WTC11 (cell line): ENCODE data around the gene CDYL. TPM values are rescaled to one million over a fixed set of nuclear protein-coding genes. Genes with fewer than 3 reads are reported as not detected.
A peak's percentile ranks its signal among the peaks of the same experiment; 100 is the strongest.

Experiments
- ATAC-seq: fragments of 200-7000 bp; cut with Tn5 transposase; 2 replicates; pipeline ENCODE4 v1.10.0; 2021; ENCODE audit warnings: mild to moderate bottlenecking, moderate library complexity
- CTCF ChIA-PET: fragments of 300-600 bp; sonication (Branson Sonifier 250); formaldehyde crosslinking; loops from one replicate; lab custom pipeline; 2021; ENCODE audit warnings: antibody characterized with exemption; lab: Charles Lee
- POLR2A ChIA-PET: fragments of 350-600 bp; sonication (Branson Sonifier 250); formaldehyde crosslinking; loops from one replicate; lab custom pipeline; 2021; ENCODE audit warnings: antibody characterized with exemption; lab: Charles Lee
- DNase-seq: peaks from one replicate; pipeline ENCODE4 v3.0.0; 2021; ENCODE audit warnings: low spot score
- H3K27ac Mint-ChIP-seq: 2 replicates; pipeline ENCODE4 v1.8.0; 2021; ENCODE audit warnings: mixed read lengths
- H3K27me3 Mint-ChIP-seq: 2 replicates; pipeline ENCODE4 v1.8.0; 2021; ENCODE audit warnings: low read depth, mild to moderate bottlenecking, moderate library complexity, mixed read lengths
- H3K36me3 Mint-ChIP-seq: 2 replicates; pipeline ENCODE4 v1.8.0; 2021; ENCODE audit warnings: mixed read lengths
- H3K4me1 Mint-ChIP-seq: 2 replicates; pipeline ENCODE4 v1.8.0; 2022; ENCODE audit warnings: mixed read lengths
- H3K4me3 Mint-ChIP-seq: 2 replicates; pipeline ENCODE4 v1.8.0; 2021; ENCODE audit warnings: mild to moderate bottlenecking, moderate library complexity, mixed read lengths
- H3K9me3 Mint-ChIP-seq: 2 replicates; pipeline ENCODE4 v1.8.0; 2021; ENCODE audit warnings: mixed read lengths
- ELF4 ChIP-seq: sonication (generic); formaldehyde crosslinking; IDR thresholded peaks from 2 replicates; pipeline ENCODE4 v1.8.1; 2022; ENCODE audit warnings: low read depth, mild to moderate bottlenecking, moderate library complexity, missing genetic modification reagents
- IRF2 ChIP-seq: sonication (generic); formaldehyde crosslinking; IDR thresholded peaks from 2 replicates; pipeline ENCODE4 v1.8.0; 2022; ENCODE audit warnings: low read depth, missing genetic modification reagents, borderline replicate concordance
- NFE2L1 ChIP-seq: sonication (generic); formaldehyde crosslinking; IDR thresholded peaks from 2 replicates; pipeline ENCODE4 v1.8.1; 2023; ENCODE audit warnings: missing genetic modification reagents
- NR2C2 ChIP-seq: sonication (generic); formaldehyde crosslinking; IDR thresholded peaks from 2 replicates; pipeline ENCODE4 v1.8.0; 2022; ENCODE audit warnings: mild to moderate bottlenecking, missing genetic modification reagents
- NR3C1 ChIP-seq: sonication (generic); formaldehyde crosslinking; conservative IDR thresholded peaks from 2 replicates; pipeline ENCODE4 v1.8.1; 2023; ENCODE audit warnings: low read depth, mild to moderate bottlenecking, missing genetic modification reagents
- SMAD3 ChIP-seq: sonication (generic); formaldehyde crosslinking; IDR thresholded peaks from 2 replicates; pipeline ENCODE4 v1.8.0; 2022; ENCODE audit warnings: missing genetic modification reagents, mild to moderate bottlenecking, borderline replicate concordance
- TCF7 ChIP-seq: sonication (generic); formaldehyde crosslinking; IDR thresholded peaks from 2 replicates; pipeline ENCODE4 v1.8.0; 2022; ENCODE audit warnings: mild to moderate bottlenecking, low read depth, missing genetic modification reagents, moderate library complexity
- ZNF416 ChIP-seq: fragments of 250-450 bp; sonication (Bioruptor Pico); IDR thresholded peaks from 2 replicates; pipeline ENCODE4 v1.9.0; 2021; ENCODE audit warnings: mild to moderate bottlenecking, inconsistent platforms
- ZNF671 ChIP-seq: fragments of 250-450 bp; sonication (Bioruptor Pico); IDR thresholded peaks from 2 replicates; pipeline ENCODE4 v1.8.0; 2021; ENCODE audit warnings: mild to moderate bottlenecking
- total RNA-seq: library from RNA; stranded (reverse); gene quantifications from 3 replicates; pipeline ENCODE4 v1.2.3, GENCODE V29; 2021
- TF ChIP-seq, protein P1 (sequence below): sonication (generic); formaldehyde crosslinking; IDR thresholded peaks from 2 replicates; pipeline ENCODE4 v1.8.1; 2023; ENCODE audit warnings: mild to moderate bottlenecking, missing genetic modification reagents, borderline replicate concordance
- TF ChIP-seq, protein P2 (sequence below): sonication (generic); formaldehyde crosslinking; IDR thresholded peaks from 2 replicates; pipeline ENCODE4 v1.8.1; 2023; ENCODE audit warnings: mild to moderate bottlenecking, missing genetic modification reagents
- TF ChIP-seq, protein P3 (sequence below): fragments of 250-450 bp; sonication (Bioruptor Pico); IDR thresholded peaks from 2 replicates; pipeline ENCODE4 v1.8.0; 2021; ENCODE audit warnings: mild to moderate bottlenecking
- TF ChIP-seq, protein P4 (sequence below): fragments of 250-450 bp; sonication (Bioruptor Pico); IDR thresholded peaks from 2 replicates; pipeline ENCODE4 v1.9.0; 2021; ENCODE audit warnings: mild to moderate bottlenecking
- TF ChIP-seq, protein P5 (sequence below): fragments of 250-450 bp; sonication (Bioruptor Pico); IDR thresholded peaks from 2 replicates; pipeline ENCODE4 v1.9.0; 2021; ENCODE audit warnings: moderate library complexity, mild to moderate bottlenecking, inconsistent platforms, borderline replicate concordance
- TF ChIP-seq, protein P6 (sequence below): sonication (generic); formaldehyde crosslinking; IDR thresholded peaks from 2 replicates; pipeline ENCODE4 v1.8.1; 2023; ENCODE audit warnings: mild to moderate bottlenecking, missing genetic modification reagents, moderate library complexity
- TF ChIP-seq, protein P7 (sequence below): sonication (generic); formaldehyde crosslinking; IDR thresholded peaks from 2 replicates; pipeline ENCODE4 v1.8.1; 2023; ENCODE audit warnings: mild to moderate bottlenecking, moderate library complexity, missing genetic modification reagents
- TF ChIP-seq, protein P8 (sequence below): sonication (generic); formaldehyde crosslinking; IDR thresholded peaks from 2 replicates; pipeline ENCODE4 v1.8.0; 2022; ENCODE audit warnings: mild to moderate bottlenecking, missing genetic modification reagents
- TF ChIP-seq, protein P9 (sequence below): sonication (generic); formaldehyde crosslinking; IDR thresholded peaks from 2 replicates; pipeline ENCODE4 v1.8.1; 2023; ENCODE audit warnings: mild to moderate bottlenecking, missing genetic modification reagents

The CDYL gene
- total RNA-seq, 1 experiment from 2014 or later = 92.0 TPM

DNA sequence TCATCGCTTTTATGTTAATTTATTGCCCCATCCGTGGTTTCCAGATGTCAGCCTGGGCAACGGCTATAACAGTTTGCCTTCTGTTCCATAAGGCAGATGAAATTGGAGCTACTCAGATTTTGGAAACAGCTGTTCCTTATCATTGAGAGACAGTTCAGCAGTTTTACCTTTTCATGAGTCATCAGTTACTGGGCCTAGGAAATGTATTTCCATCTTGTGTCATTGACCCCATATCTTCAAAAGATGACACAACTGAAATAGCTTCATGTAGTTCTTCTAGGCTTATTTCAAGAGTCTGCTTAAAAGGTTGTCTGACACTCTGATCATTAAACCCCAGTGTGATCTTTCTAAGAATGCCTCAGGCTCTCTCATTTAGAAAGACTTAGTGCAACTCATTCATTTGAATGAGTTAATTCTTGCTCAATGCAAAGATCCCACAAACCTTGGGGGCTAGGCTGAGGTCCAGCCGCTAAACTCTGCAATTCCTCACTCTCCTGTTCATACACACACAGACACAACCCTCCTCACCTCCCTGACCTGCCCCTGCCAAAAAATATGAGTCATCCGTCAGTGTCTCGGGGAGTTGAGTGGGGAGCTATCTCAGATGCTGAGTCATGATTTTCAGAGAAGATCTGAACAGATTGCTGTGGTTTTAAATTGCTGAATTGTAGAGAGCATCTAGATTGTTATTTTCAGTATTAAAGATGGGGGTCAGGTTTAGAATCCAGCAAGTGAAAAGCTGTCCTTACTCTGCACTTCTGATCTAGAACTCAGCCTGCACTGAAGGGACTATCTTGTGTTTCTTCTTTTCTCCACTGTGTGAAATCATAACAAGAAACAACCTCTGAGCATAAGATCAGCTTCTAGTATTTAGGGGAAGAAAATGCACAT, 165.8 kb downstream of the CDYL start:
- peaks cover 33% of the 10 kb centered on the region for H3K4me1 Mint-ChIP-seq
- POLR2A ChIA-PET = no interaction called here
- ATAC-seq (no peak), DNase-seq (no peak)
- H3K9me3 Mint-ChIP-seq = no peaks in the 10 kb centered on the region
- peak overlapping the region; percentile 91 for H3K27ac Mint-ChIP-seq
- CTCF ChIA-PET = interaction anchor here (1.8 kb wide), 1 partner anchor 15 kb away, joined by 6 read pairs; no protein-coding TSS in a partner anchor
- TF ChIP-seq, protein P1, sequence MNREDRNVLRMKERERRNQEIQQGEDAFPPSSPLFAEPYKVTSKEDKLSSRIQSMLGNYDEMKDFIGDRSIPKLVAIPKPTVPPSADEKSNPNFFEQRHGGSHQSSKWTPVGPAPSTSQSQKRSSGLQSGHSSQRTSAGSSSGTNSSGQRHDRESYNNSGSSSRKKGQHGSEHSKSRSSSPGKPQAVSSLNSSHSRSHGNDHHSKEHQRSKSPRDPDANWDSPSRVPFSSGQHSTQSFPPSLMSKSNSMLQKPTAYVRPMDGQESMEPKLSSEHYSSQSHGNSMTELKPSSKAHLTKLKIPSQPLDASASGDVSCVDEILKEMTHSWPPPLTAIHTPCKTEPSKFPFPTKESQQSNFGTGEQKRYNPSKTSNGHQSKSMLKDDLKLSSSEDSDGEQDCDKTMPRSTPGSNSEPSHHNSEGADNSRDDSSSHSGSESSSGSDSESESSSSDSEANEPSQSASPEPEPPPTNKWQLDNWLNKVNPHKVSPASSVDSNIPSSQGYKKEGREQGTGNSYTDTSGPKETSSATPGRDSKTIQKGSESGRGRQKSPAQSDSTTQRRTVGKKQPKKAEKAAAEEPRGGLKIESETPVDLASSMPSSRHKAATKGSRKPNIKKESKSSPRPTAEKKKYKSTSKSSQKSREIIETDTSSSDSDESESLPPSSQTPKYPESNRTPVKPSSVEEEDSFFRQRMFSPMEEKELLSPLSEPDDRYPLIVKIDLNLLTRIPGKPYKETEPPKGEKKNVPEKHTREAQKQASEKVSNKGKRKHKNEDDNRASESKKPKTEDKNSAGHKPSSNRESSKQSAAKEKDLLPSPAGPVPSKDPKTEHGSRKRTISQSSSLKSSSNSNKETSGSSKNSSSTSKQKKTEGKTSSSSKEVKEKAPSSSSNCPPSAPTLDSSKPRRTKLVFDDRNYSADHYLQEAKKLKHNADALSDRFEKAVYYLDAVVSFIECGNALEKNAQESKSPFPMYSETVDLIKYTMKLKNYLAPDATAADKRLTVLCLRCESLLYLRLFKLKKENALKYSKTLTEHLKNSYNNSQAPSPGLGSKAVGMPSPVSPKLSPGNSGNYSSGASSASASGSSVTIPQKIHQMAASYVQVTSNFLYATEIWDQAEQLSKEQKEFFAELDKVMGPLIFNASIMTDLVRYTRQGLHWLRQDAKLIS (CRISPR knock-in tag) = no peak
- no peak for TF ChIP-seq TCF7 (CRISPR knock-in tag)
- TF ChIP-seq ELF4 = no peak
- no peak for TF ChIP-seq ZNF671 (CRISPR knock-in tag)
- TF ChIP-seq SMAD3 (CRISPR knock-in tag) = no peak
- no peak for TF ChIP-seq IRF2 (CRISPR knock-in tag)
- TF ChIP-seq ZNF416 (CRISPR knock-in tag) = no peak
- TF ChIP-seq, protein P2, sequence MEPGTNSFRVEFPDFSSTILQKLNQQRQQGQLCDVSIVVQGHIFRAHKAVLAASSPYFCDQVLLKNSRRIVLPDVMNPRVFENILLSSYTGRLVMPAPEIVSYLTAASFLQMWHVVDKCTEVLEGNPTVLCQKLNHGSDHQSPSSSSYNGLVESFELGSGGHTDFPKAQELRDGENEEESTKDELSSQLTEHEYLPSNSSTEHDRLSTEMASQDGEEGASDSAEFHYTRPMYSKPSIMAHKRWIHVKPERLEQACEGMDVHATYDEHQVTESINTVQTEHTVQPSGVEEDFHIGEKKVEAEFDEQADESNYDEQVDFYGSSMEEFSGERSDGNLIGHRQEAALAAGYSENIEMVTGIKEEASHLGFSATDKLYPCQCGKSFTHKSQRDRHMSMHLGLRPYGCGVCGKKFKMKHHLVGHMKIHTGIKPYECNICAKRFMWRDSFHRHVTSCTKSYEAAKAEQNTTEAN = no peak
- TF ChIP-seq NFE2L1 (CRISPR knock-in tag) = no peak
- TF ChIP-seq NR3C1 = no peak
- TF ChIP-seq, protein P3, sequence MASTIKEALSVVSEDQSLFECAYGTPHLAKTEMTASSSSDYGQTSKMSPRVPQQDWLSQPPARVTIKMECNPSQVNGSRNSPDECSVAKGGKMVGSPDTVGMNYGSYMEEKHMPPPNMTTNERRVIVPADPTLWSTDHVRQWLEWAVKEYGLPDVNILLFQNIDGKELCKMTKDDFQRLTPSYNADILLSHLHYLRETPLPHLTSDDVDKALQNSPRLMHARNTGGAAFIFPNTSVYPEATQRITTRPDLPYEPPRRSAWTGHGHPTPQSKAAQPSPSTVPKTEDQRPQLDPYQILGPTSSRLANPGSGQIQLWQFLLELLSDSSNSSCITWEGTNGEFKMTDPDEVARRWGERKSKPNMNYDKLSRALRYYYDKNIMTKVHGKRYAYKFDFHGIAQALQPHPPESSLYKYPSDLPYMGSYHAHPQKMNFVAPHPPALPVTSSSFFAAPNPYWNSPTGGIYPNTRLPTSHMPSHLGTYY (CRISPR knock-in tag) = no peak
- TF ChIP-seq, protein P4, sequence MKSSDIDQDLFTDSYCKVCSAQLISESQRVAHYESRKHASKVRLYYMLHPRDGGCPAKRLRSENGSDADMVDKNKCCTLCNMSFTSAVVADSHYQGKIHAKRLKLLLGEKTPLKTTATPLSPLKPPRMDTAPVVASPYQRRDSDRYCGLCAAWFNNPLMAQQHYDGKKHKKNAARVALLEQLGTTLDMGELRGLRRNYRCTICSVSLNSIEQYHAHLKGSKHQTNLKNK (CRISPR knock-in tag) = no peak
- TF ChIP-seq, protein P5, sequence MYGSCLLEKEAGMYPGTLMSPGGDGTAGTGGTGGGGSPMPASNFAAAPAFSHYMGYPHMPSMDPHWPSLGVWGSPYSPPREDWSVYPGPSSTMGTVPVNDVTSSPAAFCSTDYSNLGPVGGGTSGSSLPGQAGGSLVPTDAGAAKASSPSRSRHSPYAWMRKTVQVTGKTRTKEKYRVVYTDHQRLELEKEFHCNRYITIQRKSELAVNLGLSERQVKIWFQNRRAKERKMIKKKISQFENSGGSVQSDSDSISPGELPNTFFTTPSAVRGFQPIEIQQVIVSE = no peak
- TF ChIP-seq NR2C2 (CRISPR knock-in tag) = no peak
- TF ChIP-seq, protein P6, sequence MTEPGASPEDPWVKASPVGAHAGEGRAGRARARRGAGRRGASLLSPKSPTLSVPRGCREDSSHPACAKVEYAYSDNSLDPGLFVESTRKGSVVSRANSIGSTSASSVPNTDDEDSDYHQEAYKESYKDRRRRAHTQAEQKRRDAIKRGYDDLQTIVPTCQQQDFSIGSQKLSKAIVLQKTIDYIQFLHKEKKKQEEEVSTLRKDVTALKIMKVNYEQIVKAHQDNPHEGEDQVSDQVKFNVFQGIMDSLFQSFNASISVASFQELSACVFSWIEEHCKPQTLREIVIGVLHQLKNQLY (CRISPR knock-in tag) = no peak
- TF ChIP-seq, protein P7, sequence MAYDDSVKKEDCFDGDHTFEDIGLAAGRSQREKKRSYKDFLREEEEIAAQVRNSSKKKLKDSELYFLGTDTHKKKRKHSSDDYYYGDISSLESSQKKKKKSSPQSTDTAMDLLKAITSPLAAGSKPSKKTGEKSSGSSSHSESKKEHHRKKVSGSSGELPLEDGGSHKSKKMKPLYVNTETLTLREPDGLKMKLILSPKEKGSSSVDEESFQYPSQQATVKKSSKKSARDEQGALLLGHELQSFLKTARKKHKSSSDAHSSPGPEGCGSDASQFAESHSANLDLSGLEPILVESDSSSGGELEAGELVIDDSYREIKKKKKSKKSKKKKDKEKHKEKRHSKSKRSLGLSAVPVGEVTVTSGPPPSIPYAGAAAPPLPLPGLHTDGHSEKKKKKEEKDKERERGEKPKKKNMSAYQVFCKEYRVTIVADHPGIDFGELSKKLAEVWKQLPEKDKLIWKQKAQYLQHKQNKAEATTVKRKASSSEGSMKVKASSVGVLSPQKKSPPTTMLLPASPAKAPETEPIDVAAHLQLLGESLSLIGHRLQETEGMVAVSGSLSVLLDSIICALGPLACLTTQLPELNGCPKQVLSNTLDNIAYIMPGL (CRISPR knock-in tag) = no peak
- TF ChIP-seq, protein P8, sequence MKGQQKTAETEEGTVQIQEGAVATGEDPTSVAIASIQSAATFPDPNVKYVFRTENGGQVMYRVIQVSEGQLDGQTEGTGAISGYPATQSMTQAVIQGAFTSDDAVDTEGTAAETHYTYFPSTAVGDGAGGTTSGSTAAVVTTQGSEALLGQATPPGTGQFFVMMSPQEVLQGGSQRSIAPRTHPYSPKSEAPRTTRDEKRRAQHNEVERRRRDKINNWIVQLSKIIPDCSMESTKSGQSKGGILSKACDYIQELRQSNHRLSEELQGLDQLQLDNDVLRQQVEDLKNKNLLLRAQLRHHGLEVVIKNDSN (CRISPR knock-in tag) = no peak
- TF ChIP-seq, protein P9, sequence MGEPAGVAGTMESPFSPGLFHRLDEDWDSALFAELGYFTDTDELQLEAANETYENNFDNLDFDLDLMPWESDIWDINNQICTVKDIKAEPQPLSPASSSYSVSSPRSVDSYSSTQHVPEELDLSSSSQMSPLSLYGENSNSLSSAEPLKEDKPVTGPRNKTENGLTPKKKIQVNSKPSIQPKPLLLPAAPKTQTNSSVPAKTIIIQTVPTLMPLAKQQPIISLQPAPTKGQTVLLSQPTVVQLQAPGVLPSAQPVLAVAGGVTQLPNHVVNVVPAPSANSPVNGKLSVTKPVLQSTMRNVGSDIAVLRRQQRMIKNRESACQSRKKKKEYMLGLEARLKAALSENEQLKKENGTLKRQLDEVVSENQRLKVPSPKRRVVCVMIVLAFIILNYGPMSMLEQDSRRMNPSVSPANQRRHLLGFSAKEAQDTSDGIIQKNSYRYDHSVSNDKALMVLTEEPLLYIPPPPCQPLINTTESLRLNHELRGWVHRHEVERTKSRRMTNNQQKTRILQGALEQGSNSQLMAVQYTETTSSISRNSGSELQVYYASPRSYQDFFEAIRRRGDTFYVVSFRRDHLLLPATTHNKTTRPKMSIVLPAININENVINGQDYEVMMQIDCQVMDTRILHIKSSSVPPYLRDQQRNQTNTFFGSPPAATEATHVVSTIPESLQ (CRISPR knock-in tag) = no peak
- H3K27me3 Mint-ChIP-seq = no peaks in the 10 kb centered on the region
- H3K36me3 Mint-ChIP-seq = peaks cover 38% of the 10 kb centered on the region
- H3K4me3 Mint-ChIP-seq = no peak overlapping the region
